Suprapubic skin (tissue), 4 donors: Measurements from ENCODE around the gene CREB3L1. TPM values are rescaled to one million over a fixed set of nuclear protein-coding genes. Genes with fewer than 3 reads are reported as not detected.
A peak's percentile ranks its signal among the peaks of the same experiment; 100 is the strongest.

Experiments used
- DNase-seq, 2 donors: peaks; one replicate each; pipeline ENCODE4 v3.0.0-alpha.2; 2019; ENCODE audit warnings: low spot score in 2 of 2
- H3K27ac ChIP-seq: fragments of 200-600 bp; sonication (generic); one replicate; pipeline ENCODE4 v1.5.1; 2019
- H3K27me3 ChIP-seq: fragments of 200-600 bp; sonication (generic); one replicate; pipeline ENCODE4 v1.5.1; 2019
- H3K36me3 ChIP-seq: fragments of 200-600 bp; sonication (generic); one replicate; pipeline ENCODE4 v1.5.1; 2019
- H3K4me1 ChIP-seq: fragments of 200-600 bp; sonication (generic); one replicate; pipeline ENCODE4 v1.5.1; 2019
- H3K4me3 ChIP-seq: fragments of 200-600 bp; sonication (generic); one replicate; pipeline ENCODE4 v1.5.1; 2019; ENCODE audit warnings: mild to moderate bottlenecking
- H3K9me3 ChIP-seq: fragments of 200-600 bp; sonication (generic); one replicate; pipeline ENCODE4 v1.5.1; 2019
- CTCF ChIP-seq, 2 donors: fragments of 200-600 bp in 1 of 2; fragments of 450-650 bp in 1 of 2; sonication (generic) in 1 of 2; IDR thresholded peaks; one replicate each; pipeline ENCODE4 v1.5.1; 2016 to 2019; ENCODE audit warnings: antibody characterized with exemption in 2 of 2, mild to moderate bottlenecking in 1 of 2, moderate library complexity in 1 of 2
- EP300 ChIP-seq: sonication (generic); formaldehyde crosslinking; IDR thresholded peaks from one replicate; pipeline ENCODE4 v1.6.1; 2017; ENCODE audit warnings: antibody characterized with exemption
- POLR2A ChIP-seq, 2 donors: fragments of 450-650 bp; IDR thresholded peaks; one replicate each; pipeline ENCODE4 v1.6.1; 2017; ENCODE audit warnings: antibody characterized with exemption in 2 of 2, mild to moderate bottlenecking in 2 of 2, moderate library complexity in 2 of 2
- POLR2AphosphoS5 ChIP-seq, 3 donors: sonication (generic); formaldehyde crosslinking; IDR thresholded peaks; one replicate each; pipeline ENCODE4 v1.6.1; 2017; ENCODE audit warnings: antibody characterized with exemption in 3 of 3
- WGBS: methylation state at CpG from one replicate; pipeline ENCODE4 v1.1.5; 2018; 5-methylcytosine and 5-hydroxymethylcytosine counted together
- total RNA-seq, 4 donors: library from RNA; depleted of rRNA; stranded (reverse); fragments of >200 nt; gene quantifications; one replicate each; pipeline ENCODE4 v1.1.0, GENCODE V29; 2016

The CREB3L1 gene
- total RNA-seq, 4 donors from 2014 or later = 0.79 to 2.3 (median 1.5) TPM

- Histone ChIP-seq H3K4me3 (no peak overlapping the region), H3K4me1 (peaks cover 43% of the 10 kb centered on the region), H3K27ac (no peak overlapping the region), H3K36me3 (no peaks in the 10 kb centered on the region), H3K27me3 (no peaks in the 10 kb centered on the region), H3K9me3 (no peaks in the 10 kb centered on the region)
- no peak for DNase-seq
- no peak for TF ChIP-seq EP300
- no peak for TF ChIP-seq POLR2AphosphoS5 (IDR thresholded peaks at IDR 0.05)
- TF ChIP-seq POLR2A (IDR thresholded peaks at IDR 0.05) = no peak
- no peak for TF ChIP-seq CTCF (IDR thresholded peaks at IDR 0.05)
- 85% methylated on average over 3 of the region's 3 CpGs for WGBS
Observed at GRCh38 chr11:46341454-46341853, 64.0 kb downstream of the CREB3L1 start.

- TF ChIP-seq POLR2AphosphoS5 (IDR thresholded peaks at IDR 0.05) (no peak), CTCF (IDR thresholded peaks at IDR 0.05) (no peak), EP300 (no peak), POLR2A (IDR thresholded peaks at IDR 0.05) (no peak)
- no peak for DNase-seq
- no peaks in the 10 kb centered on the region for H3K36me3 ChIP-seq
- no peak overlapping the region for H3K27ac ChIP-seq
- no peaks in the 10 kb centered on the region for H3K9me3 ChIP-seq
- no peak overlapping the region for H3K4me3 ChIP-seq
- H3K4me1 ChIP-seq = peaks cover 48% of the 10 kb centered on the region
- no peaks in the 10 kb centered on the region for H3K27me3 ChIP-seq
- 49% methylated on average over 5 of the region's 5 CpGs for WGBS
Observed at GRCh38 chr11:46342239-46342638, 64.8 kb downstream of the CREB3L1 start.

- H3K27ac ChIP-seq = no peak overlapping the region
- TF ChIP-seq CTCF (IDR thresholded peaks at IDR 0.05) (no peak), EP300 (no peak), POLR2A (IDR thresholded peaks at IDR 0.05) (no peak), POLR2AphosphoS5 (IDR thresholded peaks at IDR 0.05) (no peak)
Observed at GRCh38 chr11:46343520-46343919, 66.1 kb downstream of the CREB3L1 start.

GRCh38 chr11:46345131-46345597 lies 67.7 kb downstream of the CREB3L1 start:
- Histone ChIP-seq H3K36me3 (no peaks in the 10 kb centered on the region), H3K4me1 (peaks cover 51% of the 10 kb centered on the region), H3K27me3 (no peaks in the 10 kb centered on the region), H3K9me3 (no peaks in the 10 kb centered on the region), H3K27ac (peak overlapping the region; percentile 61), H3K4me3 (peak overlapping the region; percentile 94)
- TF ChIP-seq CTCF (IDR thresholded peaks at IDR 0.05) (no peak), POLR2A (IDR thresholded peaks at IDR 0.05) (no peak), EP300 (no peak), POLR2AphosphoS5 (IDR thresholded peaks at IDR 0.05) (no peak)
- DNase-seq = peak in 1 of 2 donors; percentile 82
- WGBS = 76% methylated on average over 4 of the region's 20 CpGs

More at GRCh38 chr11:46343520-46343919, 66.1 kb downstream of the CREB3L1 start:
- Histone ChIP-seq H3K4me1 (peaks cover 49% of the 10 kb centered on the region), H3K27me3 (no peaks in the 10 kb centered on the region), H3K9me3 (no peaks in the 10 kb centered on the region), H3K4me3 (no peak overlapping the region), H3K36me3 (no peaks in the 10 kb centered on the region)
- WGBS = 87% methylated on average over 3 of the region's 3 CpGs
- DNase-seq = no peak

- WGBS = 78% methylated on average over 1 of the region's 10 CpGs
- Histone ChIP-seq H3K4me1 (peaks cover 59% of the 10 kb centered on the region), H3K27ac (peak overlapping the region; percentile 61), H3K4me3 (peak overlapping the region; percentile 94), H3K36me3 (no peaks in the 10 kb centered on the region), H3K27me3 (no peaks in the 10 kb centered on the region), H3K9me3 (no peaks in the 10 kb centered on the region)
- no peak for DNase-seq
- TF ChIP-seq EP300 (no peak), CTCF (IDR thresholded peaks at IDR 0.05) (no peak)
Observed at GRCh38 chr11:46345881-46346484, 68.5 kb downstream of the CREB3L1 start.
